ENCODE results near the gene FYCO1.

Gene FYCO1

DNA sequence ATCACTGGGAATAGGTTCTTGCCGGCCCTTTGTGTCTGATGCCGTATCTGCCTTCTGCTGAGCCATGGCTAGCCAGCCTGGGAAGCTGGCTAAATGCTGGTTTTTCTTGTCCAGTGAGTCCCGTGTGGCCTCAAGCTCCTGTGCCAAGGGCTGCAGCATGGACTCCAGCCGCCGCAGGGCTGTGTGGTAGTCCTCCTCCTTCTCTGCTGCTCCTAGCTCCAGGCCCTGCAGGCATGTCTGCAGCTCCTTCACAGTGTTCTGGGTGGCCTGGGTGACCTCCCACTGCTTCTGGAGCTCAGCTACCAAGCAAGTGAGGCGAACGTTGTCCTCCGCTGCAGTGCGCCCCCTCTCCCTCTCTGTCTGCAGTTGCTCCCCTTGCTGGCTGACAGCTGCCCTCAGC is 27.5 kb downstream of the FYCO1 start:
- FAIRE-seq (no peak), DNase-seq (ENCODE audit: insufficient read length) (no peak)
- no peak for TF ChIP-seq POLR2AphosphoS5 (IDR thresholded peaks at IDR 0.05; ENCODE audit: low read depth, low read length)
- TF ChIP-seq TAF1 (IDR thresholded peaks at IDR 0.05; ENCODE audit: borderline replicate concordance, low read depth, low read length) = no peak
- no peak for TF ChIP-seq POLR2A (IDR thresholded peaks at IDR 0.05; ENCODE audit: low read depth, low read length)

DNA sequence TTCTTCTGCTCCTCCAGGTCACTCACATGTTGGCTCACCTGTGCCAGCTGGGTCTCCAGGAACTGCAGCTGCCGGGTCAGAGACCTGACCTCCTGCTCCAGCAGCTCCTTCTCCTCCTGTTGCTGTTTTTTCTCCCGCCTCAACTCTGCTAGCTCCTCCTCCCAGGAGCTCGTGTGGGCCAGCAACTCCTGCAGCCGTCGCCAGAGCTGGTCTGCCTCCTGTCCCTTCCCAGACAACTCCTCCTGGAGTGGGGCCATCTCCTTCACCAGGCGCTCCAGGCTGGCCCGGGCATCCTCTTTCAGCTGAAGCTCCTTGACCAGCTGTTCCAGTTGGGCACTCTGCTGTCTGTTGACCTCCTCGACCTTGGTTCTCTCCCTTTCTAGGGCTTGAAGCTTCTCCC is 27.9 kb downstream of the FYCO1 start:
- TF ChIP-seq POLR2A (IDR thresholded peaks at IDR 0.05; ENCODE audit: low read depth, low read length) (no peak), TAF1 (IDR thresholded peaks at IDR 0.05; ENCODE audit: borderline replicate concordance, low read depth, low read length) (no peak), POLR2AphosphoS5 (IDR thresholded peaks at IDR 0.05; ENCODE audit: low read depth, low read length) (no peak)
- DNase-seq (ENCODE audit: insufficient read length) = no peak
- no peak for FAIRE-seq

DNA sequence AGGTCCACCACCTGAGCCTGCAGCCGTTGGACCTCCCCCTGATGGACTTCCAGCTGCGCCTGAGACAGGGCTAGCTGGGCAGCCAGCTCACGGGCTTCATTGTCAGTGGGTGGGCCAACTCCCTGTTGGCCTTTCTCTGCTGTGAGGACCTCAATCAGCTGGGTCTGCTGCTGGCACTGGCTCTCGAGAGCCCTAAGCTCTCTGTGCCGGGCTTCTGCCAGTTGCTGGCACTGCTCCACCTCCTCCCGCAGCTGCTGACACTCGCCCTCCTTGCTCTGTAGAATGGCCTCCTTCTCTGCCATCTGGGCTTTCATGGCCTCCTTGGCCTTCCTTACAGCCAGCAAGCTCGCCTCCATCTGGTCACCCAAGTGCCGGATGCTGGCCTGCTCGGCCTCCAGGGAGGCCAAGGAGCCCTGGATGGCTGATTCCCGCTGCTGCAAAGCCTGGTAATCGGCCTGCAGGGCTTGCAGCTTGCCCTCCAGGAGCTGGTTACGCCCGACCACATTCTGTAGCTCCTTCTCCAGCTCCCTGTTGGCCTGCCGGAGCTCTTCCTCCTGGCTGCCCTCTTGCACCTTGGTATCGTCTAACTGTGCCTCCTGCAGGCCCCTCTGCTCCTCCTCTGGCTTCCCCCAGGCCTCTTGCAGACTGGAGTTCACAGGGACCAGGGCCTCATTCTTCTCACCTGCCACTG is 28.5 kb downstream of the FYCO1 start:
- TF ChIP-seq TAF1 (IDR thresholded peaks at IDR 0.05; ENCODE audit: borderline replicate concordance, low read depth, low read length) = no peak
- no peak for TF ChIP-seq POLR2A (IDR thresholded peaks at IDR 0.05; ENCODE audit: low read depth, low read length)
- TF ChIP-seq POLR2AphosphoS5 (IDR thresholded peaks at IDR 0.05; ENCODE audit: low read depth, low read length) = no peak
- FAIRE-seq (no peak), DNase-seq (ENCODE audit: insufficient read length) (no peak)

DNA sequence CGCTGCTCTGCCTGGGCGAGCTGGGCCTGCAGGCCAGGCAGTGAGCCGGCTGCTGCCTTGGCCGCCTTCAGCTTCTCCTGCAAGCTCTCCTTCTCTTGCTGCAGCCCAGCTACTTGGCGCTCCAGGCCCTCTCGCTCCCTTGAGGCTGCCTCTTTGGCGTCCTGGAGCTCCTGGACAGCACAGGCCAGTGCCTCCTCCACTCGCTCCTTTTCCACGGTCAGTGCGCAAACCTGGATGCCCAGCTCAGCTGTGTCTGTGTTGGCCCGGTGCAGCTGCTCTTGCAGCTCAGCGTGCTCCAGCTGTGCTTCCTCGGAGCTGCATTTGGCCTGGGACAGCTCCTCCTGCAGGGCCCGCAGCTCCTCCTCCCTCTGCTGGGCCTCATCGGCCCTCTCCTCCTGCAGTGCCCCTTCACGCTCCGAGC is 29.2 kb downstream of the FYCO1 start:
- FAIRE-seq (no peak), DNase-seq (ENCODE audit: insufficient read length) (no peak)
- TF ChIP-seq POLR2AphosphoS5 (IDR thresholded peaks at IDR 0.05; ENCODE audit: low read depth, low read length) = no peak
- no peak for TF ChIP-seq POLR2A (IDR thresholded peaks at IDR 0.05; ENCODE audit: low read depth, low read length)
- no peak for TF ChIP-seq TAF1 (IDR thresholded peaks at IDR 0.05; ENCODE audit: borderline replicate concordance, low read depth, low read length)

DNA sequence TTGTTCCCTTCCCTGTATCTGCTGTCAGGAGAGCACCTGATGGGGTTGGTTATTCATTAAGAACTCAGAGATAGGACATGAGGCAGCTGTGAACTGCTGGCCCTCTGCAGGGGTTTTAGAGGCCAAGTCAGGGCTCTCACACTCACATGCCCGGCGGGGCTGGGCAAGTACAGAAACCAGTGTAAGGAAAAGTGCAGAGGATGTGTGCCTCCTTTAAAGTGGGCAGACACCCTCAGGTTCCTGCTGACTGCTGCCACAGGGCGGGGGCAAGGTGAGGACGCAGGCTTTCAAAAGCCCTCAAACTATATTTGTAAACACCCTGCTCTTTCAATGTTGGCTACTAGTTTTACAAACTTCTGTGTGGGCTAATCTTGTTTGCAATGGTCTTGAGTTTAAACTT is 30.0 kb downstream of the FYCO1 start:
- DNase-seq (ENCODE audit: insufficient read length) (no peak), FAIRE-seq (no peak)
- TF ChIP-seq POLR2AphosphoS5 (IDR thresholded peaks at IDR 0.05; ENCODE audit: low read depth, low read length) (no peak), TAF1 (IDR thresholded peaks at IDR 0.05; ENCODE audit: borderline replicate concordance, low read depth, low read length) (no peak)

DNA sequence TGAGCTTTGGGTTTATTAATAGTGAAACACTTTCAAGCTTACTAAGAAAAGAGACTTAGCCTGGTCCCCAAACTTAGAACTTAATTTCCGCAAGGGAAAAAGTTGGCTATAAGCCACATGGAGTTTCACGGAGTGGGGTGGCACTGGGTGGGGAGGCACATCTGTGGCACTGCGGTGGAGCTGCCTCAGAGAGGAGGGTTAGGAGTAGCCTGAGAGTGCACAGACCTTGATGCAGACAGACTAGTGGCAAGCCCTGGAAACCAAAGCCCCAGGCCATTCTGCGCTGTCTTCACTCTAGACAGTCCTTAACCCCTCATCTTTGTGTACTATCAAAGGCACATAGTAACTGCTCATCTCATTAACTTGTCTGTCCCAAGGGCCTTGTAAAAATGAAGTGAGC is 30.4 kb downstream of the FYCO1 start:
- DNase-seq (ENCODE audit: insufficient read length) (no peak), FAIRE-seq (peak; percentile 30)
- TF ChIP-seq POLR2AphosphoS5 (IDR thresholded peaks at IDR 0.05; ENCODE audit: low read depth, low read length) (no peak), POLR2A (IDR thresholded peaks at IDR 0.05; ENCODE audit: low read depth, low read length) (no peak), TAF1 (IDR thresholded peaks at IDR 0.05; ENCODE audit: borderline replicate concordance, low read depth, low read length) (no peak)

DNA sequence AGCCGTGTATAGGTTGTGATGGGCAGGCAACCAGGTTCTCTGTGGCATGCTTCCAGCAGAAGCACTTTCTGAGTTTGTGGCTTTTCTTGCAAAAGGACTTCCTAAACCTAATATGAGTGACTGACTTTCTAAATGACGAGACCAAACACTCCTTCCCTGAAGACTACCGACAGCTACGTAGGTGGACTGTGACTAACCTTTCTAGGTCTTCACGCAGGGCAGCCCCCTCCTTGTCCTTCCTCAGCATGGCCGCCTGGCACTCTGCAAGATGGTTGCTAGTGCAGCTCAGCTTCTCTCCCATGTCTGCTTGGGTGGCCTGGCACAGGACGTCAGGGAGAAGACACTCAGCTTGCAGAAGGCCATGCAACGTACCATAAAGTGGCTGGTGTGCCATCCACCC is 31.5 kb downstream of the FYCO1 start:
- FAIRE-seq (peak; percentile 92), DNase-seq (ENCODE audit: insufficient read length) (peak; percentile 33)
- no peak for TF ChIP-seq POLR2AphosphoS5 (IDR thresholded peaks at IDR 0.05; ENCODE audit: low read depth, low read length)
- no peak for TF ChIP-seq TAF1 (IDR thresholded peaks at IDR 0.05; ENCODE audit: borderline replicate concordance, low read depth, low read length)
- TF ChIP-seq POLR2A (IDR thresholded peaks at IDR 0.05; ENCODE audit: low read depth, low read length) = no peak

DNA sequence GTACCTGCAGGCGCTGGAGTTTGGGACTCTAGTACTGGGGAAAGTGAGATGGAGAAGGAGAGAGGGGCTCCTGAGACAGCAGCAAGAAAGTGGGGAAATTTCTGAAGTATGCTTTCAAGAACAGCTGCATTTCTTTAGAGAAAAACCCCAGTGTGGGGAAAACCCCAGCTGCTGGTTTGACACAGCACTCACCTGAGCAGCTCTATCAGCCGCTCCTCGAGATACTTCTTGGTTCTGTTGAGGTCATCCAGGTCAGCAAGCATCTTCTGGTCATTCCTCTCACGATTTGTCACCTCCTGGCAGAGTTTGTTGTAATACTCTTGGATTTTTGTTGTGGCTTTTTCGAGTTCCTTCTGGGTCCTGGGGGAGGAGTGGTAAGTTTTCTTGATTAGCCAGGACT is 33.6 kb downstream of the FYCO1 start:
- TF ChIP-seq POLR2AphosphoS5 (IDR thresholded peaks at IDR 0.05; ENCODE audit: low read depth, low read length) (no peak), POLR2A (IDR thresholded peaks at IDR 0.05; ENCODE audit: low read depth, low read length) (no peak)
- DNase-seq (ENCODE audit: insufficient read length) (no peak), FAIRE-seq (peak; percentile 95)

DNA sequence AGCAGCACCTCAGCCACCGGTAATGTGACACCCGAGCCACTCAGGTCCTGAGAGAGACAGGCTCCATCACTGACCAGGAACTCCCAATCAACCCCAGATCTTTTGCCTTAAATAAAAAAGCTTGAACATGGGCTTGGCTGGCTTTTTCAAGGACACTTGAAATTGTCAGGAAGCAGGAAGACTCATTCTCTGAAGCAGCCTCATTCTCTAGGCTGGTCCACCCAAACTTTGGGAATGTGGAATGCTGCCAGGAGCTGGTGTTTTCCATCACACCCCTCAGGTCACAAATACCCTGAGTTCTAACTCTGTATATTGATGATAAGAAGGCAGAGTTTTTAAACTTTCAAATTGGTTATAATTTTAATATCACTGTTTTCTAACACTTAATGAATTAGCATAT is 35.3 kb downstream of the FYCO1 start:
- FAIRE-seq (peak; percentile 57), DNase-seq (ENCODE audit: insufficient read length) (no peak)
- no peak for TF ChIP-seq POLR2AphosphoS5 (IDR thresholded peaks at IDR 0.05; ENCODE audit: low read depth, low read length)
- TF ChIP-seq POLR2A (IDR thresholded peaks at IDR 0.05; ENCODE audit: low read depth, low read length) = no peak
- no peak for TF ChIP-seq TAF1 (IDR thresholded peaks at IDR 0.05; ENCODE audit: borderline replicate concordance, low read depth, low read length)

DNA sequence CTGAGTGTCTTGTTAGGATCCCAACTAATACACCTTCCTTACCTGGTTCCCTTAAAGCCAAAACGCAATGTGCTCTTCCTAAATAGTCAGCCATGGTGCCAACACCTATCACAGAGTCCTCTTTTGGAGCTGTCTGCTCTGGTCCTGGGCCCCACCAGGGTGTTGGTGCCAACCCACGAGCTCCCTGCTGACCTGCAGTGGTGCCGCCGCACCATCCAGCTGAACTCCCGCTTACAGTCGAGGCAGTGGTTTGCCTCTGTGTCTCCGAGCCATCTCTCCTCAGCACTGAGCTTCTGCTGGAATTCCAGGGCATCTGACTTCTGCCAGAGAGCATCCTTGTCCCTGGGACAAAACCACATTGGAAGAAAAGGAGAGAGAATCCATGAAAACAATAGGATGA is 36.4 kb downstream of the FYCO1 start:
- DNase-seq (ENCODE audit: insufficient read length) (no peak), FAIRE-seq (no peak)
- TF ChIP-seq POLR2AphosphoS5 (IDR thresholded peaks at IDR 0.05; ENCODE audit: low read depth, low read length) = no peak
- no peak for TF ChIP-seq TAF1 (IDR thresholded peaks at IDR 0.05; ENCODE audit: borderline replicate concordance, low read depth, low read length)
- TF ChIP-seq POLR2A (IDR thresholded peaks at IDR 0.05; ENCODE audit: low read depth, low read length) = no peak

DNA sequence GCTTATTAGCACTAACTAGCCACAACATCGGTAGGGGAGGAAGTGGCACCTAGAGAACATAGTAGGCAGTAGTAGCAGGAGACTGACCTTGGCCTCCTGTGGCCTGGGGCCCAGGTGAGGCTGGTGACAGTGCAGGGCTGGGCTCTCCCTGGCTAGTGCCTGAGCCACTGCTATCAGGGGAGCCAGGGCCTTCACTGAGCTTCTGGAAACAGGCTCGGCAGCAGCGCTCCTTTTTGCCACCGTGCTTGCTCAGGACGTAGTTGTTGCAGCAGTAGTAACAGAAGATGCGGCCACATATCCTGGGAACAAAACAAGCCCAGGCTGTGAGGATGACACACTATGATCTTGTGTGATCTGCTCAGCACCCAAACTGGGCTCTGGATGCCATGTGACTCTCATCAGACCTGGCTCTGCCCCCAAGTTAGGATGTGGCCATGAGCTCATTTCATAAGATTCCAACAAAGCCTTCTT is 37.3 kb downstream of the FYCO1 start:
- DNase-seq (ENCODE audit: insufficient read length) (no peak), FAIRE-seq (no peak)
- TF ChIP-seq POLR2A (IDR thresholded peaks at IDR 0.05; ENCODE audit: low read depth, low read length) = no peak
- TF ChIP-seq TAF1 (IDR thresholded peaks at IDR 0.05; ENCODE audit: borderline replicate concordance, low read depth, low read length) = no peak
- TF ChIP-seq POLR2AphosphoS5 (IDR thresholded peaks at IDR 0.05; ENCODE audit: low read depth, low read length) = no peak

DNA sequence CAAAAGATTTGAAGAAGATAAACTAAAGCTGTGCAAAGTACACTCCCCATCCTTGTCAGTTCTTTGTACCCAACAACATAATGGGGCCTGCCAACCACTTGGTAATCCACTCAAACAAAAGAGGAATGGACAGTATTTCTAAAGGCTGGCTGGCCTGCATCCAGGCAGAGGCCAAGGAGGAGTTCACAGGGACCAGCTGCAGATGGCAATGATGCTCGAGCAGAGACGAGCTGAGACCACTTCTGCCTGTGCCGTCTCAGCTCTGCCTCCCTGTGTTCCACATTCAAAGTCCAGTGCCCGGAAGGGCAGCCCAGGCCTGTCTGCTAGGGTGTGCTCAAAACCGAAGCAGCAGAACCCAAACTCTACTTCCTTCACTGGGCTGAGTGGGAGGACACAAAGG is 38.0 kb downstream of the FYCO1 start:
- no peak for FAIRE-seq
- no peak for TF ChIP-seq POLR2A (IDR thresholded peaks at IDR 0.05; ENCODE audit: low read depth, low read length)
- DNase-seq (ENCODE audit: insufficient read length) = no peak

DNA sequence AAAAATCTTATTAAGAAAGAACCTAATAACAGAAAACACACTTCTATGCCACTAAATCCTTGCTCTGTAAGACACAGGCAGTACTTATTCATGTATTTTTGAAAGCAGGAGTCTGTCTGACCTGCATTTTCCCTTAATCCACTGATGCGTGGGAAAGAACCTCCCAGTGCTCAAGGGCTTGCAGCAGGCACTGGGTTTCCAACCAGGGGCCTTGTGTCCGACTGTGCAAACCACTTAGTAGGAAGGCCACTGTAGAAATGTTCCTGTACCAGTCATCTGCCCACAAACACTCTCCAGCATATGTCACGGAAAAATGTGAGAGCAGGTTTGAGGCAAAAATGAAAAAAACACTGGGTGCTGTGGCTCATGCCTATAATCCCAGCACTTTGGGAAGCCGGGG is 39.9 kb downstream of the FYCO1 start:
- no peak for FAIRE-seq
- TF ChIP-seq POLR2AphosphoS5 (IDR thresholded peaks at IDR 0.05; ENCODE audit: low read depth, low read length) = no peak
- no peak for TF ChIP-seq POLR2A (IDR thresholded peaks at IDR 0.05; ENCODE audit: low read depth, low read length)
- no peak for TF ChIP-seq TAF1 (IDR thresholded peaks at IDR 0.05; ENCODE audit: borderline replicate concordance, low read depth, low read length)

More for the DNA sequence above, 39.9 kb downstream of the FYCO1 start:
- DNase-seq (ENCODE audit: insufficient read length) = no peak

All from GM12892 (cell line).